MV-4-11 (cell line): ENCODE results near the gene SSC5D.
A peak's percentile ranks its signal among the peaks of the same experiment; 100 is the strongest.
"Not testable (repeated sequence)": the region's sequence is repeated elsewhere in the genome, so short reads cannot be mapped to it uniquely, and the experiment has no call there.

ENCODE experiments used
- DNase-seq: peaks from one replicate; lab custom pipeline; 2025; lab: John Stamatoyannopoulos, UW

The SSC5D gene

DNA sequence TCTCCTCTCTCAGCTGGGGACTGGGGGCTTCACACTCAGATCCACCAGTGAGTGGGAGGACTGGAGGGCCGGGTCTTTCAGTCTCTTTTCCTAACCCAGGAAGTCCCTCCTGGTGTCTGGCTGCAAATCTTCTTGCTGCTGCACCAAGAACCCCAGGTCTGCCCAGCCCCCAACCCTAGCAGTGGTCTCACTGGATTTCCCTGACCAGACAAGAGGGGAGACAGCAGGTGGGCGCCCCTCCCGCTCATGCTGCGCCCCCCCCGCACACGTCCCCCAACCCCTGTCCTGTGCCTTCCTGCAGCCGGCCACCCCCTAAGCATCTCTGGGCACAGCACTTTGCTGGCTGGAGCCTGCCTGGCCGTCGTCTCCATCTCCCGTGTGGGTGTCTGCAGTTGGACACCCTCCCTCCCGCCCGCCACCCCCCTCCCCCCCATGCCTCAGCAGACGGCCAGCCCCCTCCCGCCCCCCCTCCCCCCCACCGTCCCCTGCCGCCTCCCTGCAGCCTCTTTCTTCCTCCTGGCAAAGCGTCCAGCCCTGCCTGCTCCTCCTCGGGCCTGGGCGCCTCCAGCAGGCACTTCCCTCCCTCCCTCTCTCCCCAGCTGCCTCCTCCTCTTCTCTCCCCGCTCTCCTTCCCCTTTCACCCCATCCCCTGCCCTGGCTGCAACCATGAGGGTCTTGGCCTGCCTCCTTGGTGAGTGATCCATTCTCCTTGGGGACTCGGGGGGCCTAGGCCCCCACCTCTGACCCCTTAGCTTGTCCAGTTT is at the start of gene SSC5D:
SSC5D (plus strand) TSS at position 513 of the 764 bp plus-strand sequence; CDS start at position 667, 154 bp downstream.
- peak; percentile 14 for DNase-seq

DNA sequence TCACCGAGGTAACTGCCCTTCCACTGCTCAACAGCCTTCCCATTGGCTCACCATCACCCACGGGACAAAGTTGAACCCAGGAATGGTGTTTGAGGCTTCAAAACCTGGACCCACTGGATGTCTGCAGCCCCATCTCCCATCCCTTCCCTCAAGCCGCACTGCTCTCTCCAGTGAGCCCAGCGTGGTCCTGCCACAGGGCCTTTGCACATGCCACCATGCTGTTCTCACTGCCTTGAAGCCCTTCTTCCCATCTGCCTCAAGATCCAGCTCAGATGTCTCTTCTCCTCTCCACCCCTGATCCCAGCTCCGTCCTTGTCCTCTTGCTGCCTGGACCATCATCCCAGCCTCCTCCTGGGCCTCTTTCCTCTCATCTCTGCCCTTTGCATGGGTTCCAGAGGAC is 49.2 kb upstream of the SSC5D start:
- DNase-seq = no peak

DNA sequence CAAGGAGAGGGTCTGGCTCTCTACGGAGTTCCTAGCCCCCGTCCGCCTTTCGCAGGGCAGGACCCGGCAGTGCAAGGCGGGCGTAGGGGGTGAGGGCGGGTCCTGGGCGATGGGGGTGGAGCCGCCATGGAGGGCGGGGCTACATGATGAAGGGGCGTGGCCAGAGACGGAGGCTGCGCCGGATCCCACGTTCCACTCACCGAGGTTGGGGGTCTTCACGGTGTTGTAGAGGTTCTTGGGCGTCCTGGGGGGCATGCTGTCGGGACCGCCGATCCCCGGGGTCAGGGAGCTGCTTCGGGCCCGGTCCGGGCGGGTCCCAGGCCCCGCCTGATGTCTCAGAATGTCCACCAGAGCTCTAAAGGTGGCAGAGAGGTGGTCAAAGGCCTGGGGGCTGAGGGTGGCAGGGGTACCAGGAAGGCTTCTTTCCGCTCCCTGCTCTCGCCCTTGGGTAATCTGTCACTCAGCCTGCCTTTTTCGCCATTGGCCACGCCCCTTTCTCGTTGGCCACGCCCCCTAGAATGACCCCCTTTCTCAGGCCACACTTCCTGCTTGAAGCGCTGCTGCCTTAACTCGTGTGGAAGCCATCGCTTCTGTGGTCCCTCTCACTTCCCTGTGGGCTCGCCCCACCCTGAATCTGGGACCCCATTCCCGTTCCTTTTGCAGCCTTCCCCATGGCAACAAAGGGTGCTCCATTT is 47.7 kb upstream of the SSC5D start:
- DNase-seq = peak; percentile 94

DNA sequence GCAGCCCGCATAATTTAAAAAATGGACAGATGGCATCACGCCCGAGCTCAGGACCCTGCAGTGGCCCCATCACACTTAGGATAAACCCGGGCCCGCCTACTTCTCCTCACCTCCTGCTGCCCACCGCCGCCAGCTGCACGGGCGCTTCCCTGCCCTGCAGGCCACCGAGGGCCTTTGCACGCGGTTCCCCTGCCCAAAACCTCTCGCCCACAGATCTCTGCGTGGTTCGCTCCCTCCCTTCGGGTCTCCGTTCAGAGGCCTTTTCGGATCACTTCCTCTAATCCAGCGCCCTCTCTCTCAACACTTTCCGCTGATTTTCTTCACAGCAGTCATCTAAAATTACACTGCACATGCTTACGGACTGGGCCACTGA is 46.9 kb upstream of the SSC5D start:
- DNase-seq = peak; percentile 96

DNA sequence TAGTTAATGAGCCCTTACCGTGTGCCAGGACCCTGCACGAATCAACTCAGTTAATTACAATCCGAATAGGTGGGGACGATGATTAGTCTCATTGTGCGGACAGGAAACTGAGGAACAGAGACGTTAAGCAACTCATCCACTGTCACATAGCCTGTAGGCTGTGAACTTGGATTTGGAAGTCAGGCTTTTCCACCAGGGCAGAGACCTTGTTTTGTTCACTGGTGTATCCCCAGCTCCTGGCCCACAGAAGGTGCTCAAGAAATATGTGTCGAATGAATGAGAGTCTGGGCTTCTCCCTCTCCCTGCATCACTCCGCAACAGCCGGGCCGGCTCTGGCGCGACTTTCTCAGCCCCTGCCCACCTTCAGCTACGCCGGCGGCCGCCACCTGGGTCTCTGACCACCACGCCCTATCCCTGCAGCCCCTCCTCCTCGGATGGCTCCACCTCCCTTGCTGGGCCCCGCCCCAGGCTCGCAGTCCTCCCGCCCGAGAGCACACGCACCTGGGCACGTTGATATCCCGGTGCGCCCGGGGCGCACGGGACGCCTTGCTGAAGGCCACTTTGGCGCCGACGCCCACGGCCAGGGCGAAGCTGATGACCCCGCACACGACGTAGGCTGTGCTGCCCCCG is 46.4 kb upstream of the SSC5D start:
- no peak for DNase-seq

DNA sequence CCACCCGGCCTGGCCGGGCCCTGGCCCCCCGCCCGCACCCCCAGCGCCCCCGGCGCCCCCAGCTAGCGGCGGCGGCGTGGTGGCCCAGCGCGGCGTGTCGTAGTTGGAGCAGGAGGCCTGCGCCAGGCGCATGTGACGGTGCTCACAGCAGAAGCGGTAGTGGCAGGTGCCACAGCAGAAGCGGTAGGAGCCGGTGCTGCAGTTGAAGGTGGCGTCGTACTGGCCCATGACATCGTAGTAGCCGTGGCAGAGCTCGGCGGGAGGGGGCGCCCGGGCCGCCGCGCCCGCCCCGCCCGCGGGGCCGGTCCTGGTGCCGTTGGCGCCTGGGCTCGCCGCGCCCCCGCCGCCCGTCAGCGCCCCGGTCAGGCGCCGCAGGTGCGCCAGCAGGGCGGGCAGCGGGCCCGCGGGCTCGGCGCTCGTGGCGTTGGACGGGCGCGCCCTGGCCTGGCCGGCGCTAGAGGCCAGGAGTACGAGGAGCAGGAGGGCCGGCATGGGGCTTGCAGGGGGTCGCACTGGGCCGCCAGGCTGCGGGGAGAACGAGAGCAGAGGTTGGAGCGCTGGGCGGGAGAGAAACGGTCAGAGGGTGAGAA is 45.8 kb upstream of the SSC5D start:
- no peak for DNase-seq

DNA sequence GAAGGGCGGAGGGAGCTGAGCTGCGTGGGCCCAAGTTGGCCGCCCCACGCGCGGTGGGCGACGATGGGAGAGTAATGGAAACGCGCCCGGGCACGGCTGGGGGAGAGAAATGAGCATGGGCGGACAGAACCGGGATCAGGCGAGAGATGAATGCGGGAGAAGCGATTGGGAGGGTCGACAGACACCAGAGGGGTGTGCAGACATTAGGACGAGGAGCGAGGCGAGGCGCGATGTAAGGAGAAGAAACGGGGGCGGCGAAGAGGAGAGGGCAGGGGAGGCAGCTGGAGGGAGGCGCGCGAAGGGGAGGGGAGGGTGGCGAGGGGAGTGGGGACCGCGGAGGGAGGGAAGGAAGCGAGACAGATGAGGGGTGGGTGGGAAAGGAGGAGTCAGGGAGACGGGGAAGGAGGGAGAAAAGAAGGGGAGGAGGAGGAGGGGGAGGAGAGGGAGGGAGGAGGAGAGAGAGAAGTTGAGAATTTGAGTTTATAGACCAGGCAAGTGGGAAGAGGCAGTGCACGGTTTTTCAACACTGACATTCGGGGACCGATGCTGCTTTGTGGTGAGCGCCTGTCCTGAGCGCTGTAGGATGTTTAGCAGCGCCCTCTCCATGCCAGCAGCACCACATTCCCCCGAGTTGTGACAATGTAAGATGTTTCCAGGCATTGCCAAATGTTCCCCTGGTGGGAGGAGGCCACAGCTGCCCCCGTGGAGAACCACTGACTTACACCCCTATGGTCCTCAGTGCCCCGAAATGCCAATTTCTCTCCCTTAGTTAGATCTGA is 45.0 kb upstream of the SSC5D start, which contains the start of gene SHISA7:
SHISA7 (minus strand) TSS at position 256 of the 779 bp plus-strand sequence. CDS start 437 bp downstream, outside the sequence.
- DNase-seq = peak; percentile 59

DNA sequence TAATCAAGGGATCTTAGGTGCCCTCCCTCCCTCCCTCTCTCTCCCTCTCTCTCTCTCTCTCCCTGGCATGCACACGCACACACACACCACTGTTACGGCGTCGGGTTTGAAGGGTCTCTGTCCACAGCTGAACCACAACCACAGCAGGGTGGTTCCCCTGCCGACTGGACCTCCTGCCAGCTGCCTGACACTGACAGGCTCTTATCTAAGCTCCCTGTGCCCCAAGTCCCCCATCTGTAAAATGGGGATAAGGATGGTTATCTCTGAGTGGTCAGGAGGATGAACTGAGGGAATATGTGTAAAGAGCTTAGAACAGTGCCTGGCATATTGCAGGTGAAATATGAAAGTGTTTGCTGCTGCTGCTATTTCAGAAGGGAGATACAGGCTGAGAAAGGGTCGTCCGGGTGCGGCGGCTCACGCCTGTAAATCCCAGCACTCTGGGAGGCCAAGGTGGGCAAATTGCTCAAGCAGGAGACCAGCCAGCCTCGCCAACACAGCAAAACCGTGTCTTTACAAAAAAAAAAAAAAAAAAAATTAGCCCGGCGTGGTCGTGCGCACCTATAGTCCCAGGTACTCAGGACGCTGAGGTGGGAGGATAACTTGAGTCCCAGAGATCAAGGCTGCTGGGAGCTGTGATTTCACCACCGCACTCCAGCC is 44.3 kb upstream of the SSC5D start:
- no peak for DNase-seq

DNA sequence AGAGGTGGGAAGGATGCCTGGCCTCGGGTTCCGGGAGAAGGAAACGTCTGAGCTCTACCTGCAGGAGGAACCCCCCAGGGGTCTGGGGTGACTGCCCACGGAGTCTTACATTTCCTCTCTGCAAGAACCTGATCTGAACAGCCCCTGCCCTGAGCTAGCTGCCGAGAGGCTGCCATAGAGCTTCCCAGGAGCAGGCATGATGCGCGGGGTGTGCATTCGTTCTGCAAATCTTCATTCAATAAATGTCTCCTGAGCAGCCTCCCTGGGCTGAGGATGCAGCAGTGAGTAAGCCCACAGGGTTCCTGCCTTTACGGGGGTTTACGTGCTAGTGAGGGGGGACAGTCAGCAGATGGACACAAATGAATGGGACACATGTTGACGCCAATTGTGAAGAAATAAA is 43.6 kb upstream of the SSC5D start:
- DNase-seq = no peak

DNA sequence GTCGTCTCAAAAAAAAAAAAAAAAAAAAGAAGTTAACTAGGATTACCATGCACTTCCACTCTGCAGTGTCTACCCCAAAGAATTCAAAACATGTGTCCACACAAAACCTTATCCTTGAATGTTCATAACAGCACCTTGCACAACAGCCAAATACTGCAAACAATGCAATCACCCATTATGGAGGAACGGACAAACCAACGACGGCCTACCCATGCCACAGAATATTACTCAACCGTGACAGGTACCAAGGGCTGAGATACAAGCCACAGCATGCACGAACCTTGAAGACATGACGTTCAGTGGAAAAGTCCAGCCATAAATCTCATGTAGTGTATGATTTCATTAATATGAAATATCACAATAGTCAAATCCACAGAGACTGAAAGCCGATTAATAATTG is 42.2 kb upstream of the SSC5D start:
- DNase-seq = peak; percentile 72

DNA sequence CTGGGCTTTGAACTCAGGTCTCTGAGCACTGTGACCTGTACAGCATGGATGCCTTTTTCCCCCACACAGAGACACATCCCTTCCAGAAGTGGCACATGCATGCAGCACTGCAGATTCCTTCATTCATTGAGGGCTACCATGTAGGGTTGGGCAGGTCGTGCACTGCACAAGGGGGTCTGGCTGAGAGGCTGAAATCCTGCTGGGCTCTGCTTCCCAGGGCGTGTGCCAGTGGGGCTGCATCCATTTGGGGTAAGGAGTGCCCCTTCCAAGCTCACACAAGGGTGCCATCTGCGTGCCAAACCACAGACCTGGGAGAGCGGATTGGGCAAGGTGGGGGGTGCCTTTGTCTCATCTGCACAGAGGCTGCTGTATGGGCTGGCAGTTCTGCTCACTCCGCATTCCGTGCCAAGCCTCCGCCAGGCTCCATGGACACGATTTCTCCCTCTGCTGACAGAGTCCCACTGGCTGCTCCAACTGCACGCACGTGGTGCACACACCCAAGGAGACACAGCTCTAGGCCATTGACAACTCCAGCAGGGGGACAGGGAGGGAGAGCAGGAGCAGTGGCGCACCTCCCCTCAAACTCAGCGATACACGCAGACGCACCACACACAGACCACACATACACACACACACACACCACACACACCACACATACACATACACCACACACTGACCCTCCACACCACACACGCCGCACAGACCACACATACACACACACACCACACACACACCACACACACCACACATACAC is 40.6 kb upstream of the SSC5D start:
- peak; percentile 38 for DNase-seq

DNA sequence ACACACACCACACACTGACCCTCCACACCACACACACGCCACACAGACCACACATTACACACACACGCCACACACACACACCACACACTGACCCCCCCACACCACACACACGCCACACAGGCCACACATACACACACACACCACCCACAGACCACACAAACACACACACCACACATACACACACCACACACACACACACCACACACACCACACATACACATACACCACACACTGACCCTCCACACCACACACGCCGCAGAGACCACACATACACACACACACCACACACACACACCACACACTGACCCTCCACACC is 40.1 kb upstream of the SSC5D start:
- DNase-seq = not testable (repeated sequence)

DNA sequence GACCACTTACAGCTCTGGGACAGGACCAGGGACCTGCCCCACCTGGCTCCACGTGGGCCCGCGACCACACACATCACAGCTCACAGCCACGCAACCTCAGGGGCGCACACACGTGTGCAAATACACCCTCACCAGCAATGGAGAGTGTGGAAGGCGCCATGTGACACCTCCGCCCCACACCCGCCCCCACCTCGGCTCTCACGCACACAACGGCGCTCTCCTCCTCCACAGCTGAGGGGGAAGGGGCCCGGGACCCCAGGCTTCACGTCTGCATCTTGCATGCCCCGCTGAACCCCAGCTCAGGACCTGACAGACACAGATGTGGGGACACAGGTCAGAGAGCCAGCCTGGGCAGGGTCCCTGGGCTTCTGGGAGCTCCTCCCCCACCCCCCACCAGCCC is 38.8 kb upstream of the SSC5D start:
- DNase-seq = no peak

DNA sequence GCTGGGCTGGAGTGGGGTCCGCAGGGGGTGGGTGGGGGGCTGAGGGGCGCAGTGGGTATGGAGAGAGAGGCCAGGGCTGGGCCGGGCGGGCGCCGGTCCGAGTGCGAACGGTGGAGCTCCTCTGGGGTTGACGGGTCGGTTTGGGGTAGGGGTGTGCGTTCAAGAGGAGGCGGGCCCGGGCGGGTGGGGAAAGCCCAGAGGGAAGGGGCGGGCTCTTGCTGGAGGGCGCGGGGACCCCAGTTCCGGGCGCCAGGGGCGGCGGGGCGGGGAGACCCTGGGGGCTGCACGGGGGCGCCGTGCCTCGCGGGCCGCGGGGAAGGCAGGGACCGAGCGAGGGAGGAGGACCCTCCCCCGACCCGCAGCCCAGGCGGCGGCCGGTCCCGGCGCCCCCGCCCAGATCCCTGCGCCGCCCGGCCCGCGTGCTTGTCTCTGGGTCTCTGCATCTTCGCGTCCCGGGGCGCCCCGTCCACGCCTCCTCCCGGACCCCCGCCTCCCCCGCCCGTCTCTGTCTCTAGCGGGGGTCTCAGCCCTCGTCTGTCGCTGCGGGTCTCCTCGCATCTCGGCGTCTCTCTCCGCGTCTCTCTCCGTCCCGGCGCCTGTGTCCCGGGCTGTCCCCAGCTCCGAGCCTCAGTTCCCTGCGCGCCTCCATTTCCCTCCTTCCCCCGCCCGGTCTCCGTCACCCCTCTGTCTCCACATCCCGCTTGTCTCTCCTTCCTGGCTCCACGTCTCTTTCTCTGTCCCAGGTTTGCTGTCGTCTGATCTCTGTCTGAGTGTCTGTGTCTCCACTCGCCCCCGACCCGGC is 36.9 kb upstream of the SSC5D start:
- DNase-seq = no peak

DNA sequence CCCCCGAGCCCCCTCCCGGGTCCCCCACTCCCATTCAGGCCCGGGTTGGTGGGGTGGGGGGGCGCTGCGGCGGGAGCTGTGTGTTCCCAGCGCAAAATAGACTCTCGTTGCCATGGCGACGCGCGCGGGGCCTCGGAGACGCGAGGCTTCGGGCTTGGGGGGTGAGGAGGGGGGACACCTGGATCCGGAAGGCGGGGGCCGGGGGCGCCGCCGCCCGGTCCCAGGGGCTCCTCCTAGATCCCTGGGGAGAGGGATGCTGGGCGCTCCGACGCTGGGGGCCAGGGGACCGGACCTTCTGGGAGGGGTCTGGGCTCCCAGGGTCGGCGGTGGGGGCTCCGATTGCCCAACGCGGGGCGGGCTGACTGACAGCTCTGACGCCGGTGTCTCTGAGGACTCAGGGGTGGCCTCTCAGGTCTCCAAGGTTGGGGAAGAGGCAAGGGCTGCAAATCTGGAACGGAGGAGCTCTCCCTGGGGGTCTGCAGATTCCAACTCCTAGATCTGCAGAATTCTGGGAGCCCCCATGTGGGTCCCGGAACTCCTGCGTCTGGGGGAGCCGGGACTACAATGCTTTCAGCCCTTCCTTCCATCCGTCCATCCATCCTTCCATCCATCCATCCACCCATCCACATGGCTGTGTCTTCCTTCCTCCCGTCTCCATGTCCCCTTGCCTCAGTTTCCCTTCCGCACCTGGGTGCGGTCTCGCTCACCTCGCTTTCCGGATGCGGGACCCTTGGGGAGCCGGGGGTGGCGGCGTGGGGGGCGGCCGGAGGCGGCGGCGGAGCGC is 36.1 kb upstream of the SSC5D start:
- DNase-seq = no peak

DNA sequence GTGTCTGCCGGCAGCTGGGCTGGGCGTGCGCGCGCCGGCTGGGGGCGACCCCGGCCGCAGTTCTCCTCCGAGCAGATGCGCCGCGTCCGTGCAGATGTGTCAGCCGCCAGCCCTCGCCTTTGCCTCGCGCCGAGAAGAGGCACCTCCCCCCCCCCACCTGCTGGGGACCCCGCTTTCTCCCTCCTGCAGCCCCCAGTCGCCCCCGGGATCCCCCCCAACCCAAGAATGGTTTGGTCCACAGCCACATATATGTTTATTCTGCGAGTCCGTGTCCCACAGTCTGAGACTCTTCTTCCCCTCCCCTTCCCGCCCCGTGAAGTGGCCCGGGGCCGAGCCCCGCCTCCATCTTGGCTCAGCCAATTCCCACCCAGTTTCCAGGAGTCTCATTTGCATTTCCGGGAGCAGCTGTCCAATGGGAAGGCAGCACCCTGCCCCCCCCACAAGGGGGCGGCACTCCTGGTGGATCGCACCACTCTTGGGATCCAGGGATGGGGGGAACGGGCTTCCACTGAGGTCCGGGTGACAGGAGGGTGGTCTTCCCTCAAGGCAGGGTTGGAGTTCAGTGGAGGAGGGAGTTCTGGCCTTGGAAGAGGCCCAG is 35.4 kb upstream of the SSC5D start:
- DNase-seq = peak; percentile 91

DNA sequence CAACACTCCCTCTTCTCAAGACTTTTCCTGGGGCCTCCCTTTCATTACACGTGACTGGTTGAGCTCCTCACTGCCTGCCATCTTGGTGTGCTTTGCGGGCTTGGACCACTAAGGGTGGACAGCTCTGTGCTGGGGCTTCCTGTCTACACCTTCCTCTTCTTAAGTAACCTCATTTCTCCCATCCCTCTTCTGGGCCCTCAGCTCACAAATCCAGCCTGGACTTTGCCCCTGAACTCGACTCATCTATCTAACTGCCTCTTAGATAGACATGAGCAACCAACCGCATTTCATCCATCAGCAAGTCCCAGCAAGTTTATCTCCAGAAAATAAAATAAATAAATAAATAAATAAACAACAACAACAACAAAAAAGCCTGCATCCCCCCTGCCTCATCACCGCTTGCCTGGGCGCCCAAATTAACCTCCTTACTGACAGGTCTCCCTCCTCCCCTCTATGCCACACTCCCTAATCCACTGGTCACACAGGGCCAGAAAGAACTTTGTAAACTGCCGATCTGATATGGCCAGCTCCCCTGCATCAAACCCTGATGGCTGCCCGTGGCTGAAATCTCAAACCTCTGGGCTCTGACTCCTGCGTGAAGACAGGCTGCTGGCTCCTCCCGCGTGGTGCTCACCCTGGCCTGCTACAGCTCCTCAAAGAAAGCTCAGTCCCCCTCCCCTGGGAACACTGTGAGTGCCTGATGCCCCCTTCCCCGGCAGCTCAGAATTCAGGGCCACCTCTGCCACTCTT is 34.5 kb upstream of the SSC5D start:
- DNase-seq = no peak

DNA sequence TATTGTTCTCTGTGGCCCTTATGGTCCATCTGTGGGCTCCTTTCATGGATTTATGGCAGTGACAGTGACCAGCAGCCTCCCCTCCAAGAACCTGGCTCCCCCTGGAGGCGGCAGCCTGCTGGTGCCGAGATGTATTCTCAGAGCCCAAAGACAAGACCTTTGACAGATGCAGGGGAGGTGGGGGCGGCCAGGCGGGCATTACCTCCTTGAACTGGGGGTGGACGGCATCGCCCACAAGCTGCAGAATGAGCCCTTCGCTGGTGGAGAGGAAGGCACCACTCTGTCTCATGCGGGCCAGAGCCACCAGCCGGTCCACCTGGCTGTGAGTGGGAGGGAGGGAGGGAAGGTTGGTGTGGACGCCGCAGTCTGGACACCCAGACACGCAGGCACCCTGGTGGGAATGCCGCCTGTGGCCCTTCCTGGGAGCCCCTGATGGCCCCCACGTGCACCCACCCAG is 33.4 kb upstream of the SSC5D start:
- DNase-seq = peak; percentile 37
